Progenitor cell of endocrine pancreas (in vitro differentiated cells): Measurements from ENCODE around the gene PADI2. TPM values are rescaled to one million over a fixed set of nuclear protein-coding genes. Genes with fewer than 3 reads are reported as not detected.

Experiments used
- DNase-seq: peaks from one replicate; pipeline ENCODE4 v3.0.0; 2021; ENCODE audit warnings: low spot score; ENCODE audit not compliant: unreplicated experiment
- H3K27ac Mint-ChIP-seq: 2 replicates; pipeline ENCODE4 v1.8.0; 2021; ENCODE audit warnings: mild to moderate bottlenecking, moderate library complexity, mixed read lengths
- H3K27me3 Mint-ChIP-seq: 2 replicates; pipeline ENCODE4 v1.8.0; 2021; ENCODE audit warnings: mixed read lengths
- H3K36me3 Mint-ChIP-seq: 2 replicates; pipeline ENCODE4 v1.8.0; 2022; ENCODE audit warnings: mixed read lengths; ENCODE audit not compliant: insufficient read depth
- H3K4me1 Mint-ChIP-seq: 2 replicates; pipeline ENCODE4 v1.8.0; 2021; ENCODE audit warnings: low read depth, mixed read lengths
- H3K4me3 Mint-ChIP-seq: 2 replicates; pipeline ENCODE4 v1.8.0; 2021; ENCODE audit warnings: low read depth, mild to moderate bottlenecking, moderate library complexity, mixed read lengths
- H3K9me3 Mint-ChIP-seq: 2 replicates; pipeline ENCODE4 v1.8.0; 2021; ENCODE audit warnings: low read depth, mixed read lengths
- total RNA-seq: library from RNA; stranded (reverse); gene quantifications from 2 replicates; pipeline ENCODE4 v1.2.1, GENCODE V29; 2021
- TF ChIP-seq, protein P1 (sequence below): fragments of 200-600 bp; sonication (generic); IDR thresholded peaks from one replicate; pipeline ENCODE4 v1.5.0; 2021; ENCODE audit warnings: antibody characterized with exemption, mild to moderate bottlenecking; ENCODE audit not compliant: unreplicated experiment

Gene PADI2
- total RNA-seq, 1 donor from 2014 or later: 0.50 TPM

DNA sequence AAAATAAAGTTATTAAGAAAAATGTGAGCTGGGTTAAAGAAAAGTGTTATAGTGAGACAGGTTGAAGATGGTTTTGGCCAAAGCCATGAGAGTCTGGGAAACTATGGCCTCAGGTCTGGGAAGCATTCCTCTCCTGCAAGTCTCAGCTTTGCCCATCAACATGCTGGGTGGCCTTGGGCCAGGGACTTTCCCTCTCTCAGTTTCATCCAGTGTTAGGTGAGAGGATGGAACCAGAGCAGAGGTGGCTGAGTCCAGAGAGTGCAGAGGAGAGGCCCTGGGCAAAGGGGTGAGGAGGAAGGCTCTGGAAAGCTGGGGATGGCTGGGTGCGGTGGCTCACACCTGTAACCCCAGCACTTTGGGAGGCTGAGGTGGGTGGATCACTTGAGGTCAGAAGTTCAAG, 10.5 kb downstream of the PADI2 start:
- no peaks in the 10 kb centered on the region for H3K9me3 Mint-ChIP-seq
- TF ChIP-seq, protein P1, sequence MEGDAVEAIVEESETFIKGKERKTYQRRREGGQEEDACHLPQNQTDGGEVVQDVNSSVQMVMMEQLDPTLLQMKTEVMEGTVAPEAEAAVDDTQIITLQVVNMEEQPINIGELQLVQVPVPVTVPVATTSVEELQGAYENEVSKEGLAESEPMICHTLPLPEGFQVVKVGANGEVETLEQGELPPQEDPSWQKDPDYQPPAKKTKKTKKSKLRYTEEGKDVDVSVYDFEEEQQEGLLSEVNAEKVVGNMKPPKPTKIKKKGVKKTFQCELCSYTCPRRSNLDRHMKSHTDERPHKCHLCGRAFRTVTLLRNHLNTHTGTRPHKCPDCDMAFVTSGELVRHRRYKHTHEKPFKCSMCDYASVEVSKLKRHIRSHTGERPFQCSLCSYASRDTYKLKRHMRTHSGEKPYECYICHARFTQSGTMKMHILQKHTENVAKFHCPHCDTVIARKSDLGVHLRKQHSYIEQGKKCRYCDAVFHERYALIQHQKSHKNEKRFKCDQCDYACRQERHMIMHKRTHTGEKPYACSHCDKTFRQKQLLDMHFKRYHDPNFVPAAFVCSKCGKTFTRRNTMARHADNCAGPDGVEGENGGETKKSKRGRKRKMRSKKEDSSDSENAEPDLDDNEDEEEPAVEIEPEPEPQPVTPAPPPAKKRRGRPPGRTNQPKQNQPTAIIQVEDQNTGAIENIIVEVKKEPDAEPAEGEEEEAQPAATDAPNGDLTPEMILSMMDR: no peak
- no peaks in the 10 kb centered on the region for H3K36me3 Mint-ChIP-seq
- peaks cover 14% of the 10 kb centered on the region for H3K4me1 Mint-ChIP-seq
- no peak overlapping the region for H3K4me3 Mint-ChIP-seq
- H3K27me3 Mint-ChIP-seq: peaks cover 19% of the 10 kb centered on the region
- no peak for DNase-seq
- no peak overlapping the region for H3K27ac Mint-ChIP-seq

DNA sequence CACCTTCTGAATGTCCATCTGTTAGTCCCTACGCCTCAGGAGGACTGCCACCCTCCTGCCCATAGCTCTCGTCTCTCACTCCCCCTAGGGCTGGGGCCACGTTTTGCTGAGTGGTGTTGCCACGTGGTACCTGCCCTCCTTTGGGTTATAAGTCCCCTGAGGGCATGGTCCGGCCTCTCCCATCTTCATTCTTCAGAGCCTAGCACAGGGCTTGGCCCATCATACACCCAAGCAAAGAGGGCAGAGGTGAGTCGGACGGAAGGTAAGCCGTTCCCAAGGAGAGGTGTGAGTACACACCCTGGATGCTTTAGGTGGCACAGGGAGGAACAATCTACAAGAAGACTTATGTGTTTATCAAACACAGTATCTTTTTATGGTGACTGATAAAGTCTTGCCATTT, 10.9 kb downstream of the PADI2 start:
- Mint-ChIP-seq H3K9me3 (no peaks in the 10 kb centered on the region), H3K36me3 (no peaks in the 10 kb centered on the region), H3K27ac (no peak overlapping the region), H3K4me3 (no peak overlapping the region), H3K4me1 (peaks cover 14% of the 10 kb centered on the region), H3K27me3 (peaks cover 19% of the 10 kb centered on the region)
- no peak for DNase-seq
- TF ChIP-seq, protein P1: no peak

DNA sequence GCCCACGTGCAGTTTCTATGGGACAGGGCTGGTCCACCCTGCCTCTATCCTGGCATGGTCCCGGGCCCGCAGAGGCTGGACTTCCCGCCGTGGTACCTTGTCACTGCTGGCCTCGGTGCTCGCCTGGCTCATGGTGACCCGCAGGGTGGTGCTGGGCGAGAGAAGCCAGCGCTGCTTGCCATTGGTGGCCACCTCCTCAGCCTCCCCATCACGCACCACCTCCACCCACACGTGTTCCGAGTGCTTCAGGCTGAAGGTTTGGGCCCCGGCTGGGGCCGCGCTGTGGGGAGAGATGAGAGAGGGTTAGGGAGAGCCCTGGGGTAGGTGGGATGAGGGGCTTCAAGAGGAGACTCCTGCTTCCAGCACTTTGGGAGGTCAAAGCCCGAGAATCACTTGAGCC, 14.5 kb downstream of the PADI2 start:
- no peak overlapping the region for H3K4me3 Mint-ChIP-seq
- no peaks in the 10 kb centered on the region for H3K36me3 Mint-ChIP-seq
- H3K9me3 Mint-ChIP-seq: no peaks in the 10 kb centered on the region
- H3K27ac Mint-ChIP-seq: no peak overlapping the region
- H3K27me3 Mint-ChIP-seq: peaks cover 8% of the 10 kb centered on the region
- peaks cover 4% of the 10 kb centered on the region for H3K4me1 Mint-ChIP-seq
- TF ChIP-seq, protein P1: no peak
- DNase-seq: no peak

DNA sequence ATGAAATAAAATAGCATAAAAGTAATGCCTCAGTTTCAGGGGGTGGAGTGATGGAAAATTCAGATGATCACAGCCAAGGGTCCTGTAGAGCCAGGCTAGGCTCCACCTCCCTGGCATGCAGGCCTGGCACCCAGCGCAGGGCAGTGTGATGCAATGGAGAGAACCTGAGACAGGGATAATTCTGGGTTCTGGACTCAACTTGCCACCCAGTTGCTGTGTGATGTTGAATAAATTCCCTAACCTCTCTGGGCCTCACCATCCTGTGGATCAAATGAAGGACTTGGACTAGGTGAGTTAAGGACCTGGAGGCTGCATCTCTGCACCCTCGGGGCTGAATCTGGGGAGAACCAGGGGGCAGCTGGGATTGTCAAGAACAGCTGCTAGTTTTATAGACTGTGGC, 17.0 kb downstream of the PADI2 start:
- Mint-ChIP-seq H3K27ac (no peak overlapping the region), H3K4me1 (peaks cover 2% of the 10 kb centered on the region), H3K27me3 (peaks cover 8% of the 10 kb centered on the region), H3K9me3 (no peaks in the 10 kb centered on the region), H3K36me3 (no peaks in the 10 kb centered on the region), H3K4me3 (no peak overlapping the region)
- DNase-seq: no peak
- TF ChIP-seq, protein P1: no peak

DNA sequence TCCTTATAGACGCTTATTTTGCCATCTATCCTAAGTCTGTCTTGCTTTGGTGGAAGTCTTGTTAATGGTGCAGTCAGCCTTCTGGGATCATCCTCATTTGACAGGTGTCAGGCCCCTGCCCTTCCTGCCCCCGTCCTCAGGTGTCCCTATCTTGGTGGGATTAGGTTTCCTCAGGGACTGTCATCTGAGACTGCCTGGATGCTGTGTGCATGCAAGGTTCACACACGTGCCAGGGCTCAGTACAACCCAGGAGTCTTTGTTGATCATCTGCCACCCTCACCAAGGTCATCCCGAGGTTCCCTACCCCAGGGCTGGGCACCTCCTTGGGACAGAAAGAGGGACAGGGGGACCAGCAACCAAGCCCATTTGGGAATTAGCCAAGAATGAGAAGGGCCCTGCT, 18.0 kb downstream of the PADI2 start:
- TF ChIP-seq, protein P1: no peak
- Mint-ChIP-seq H3K4me3 (no peak overlapping the region), H3K9me3 (no peaks in the 10 kb centered on the region), H3K4me1 (peaks cover 2% of the 10 kb centered on the region), H3K27me3 (peaks cover 3% of the 10 kb centered on the region), H3K27ac (no peak overlapping the region), H3K36me3 (no peaks in the 10 kb centered on the region)
- no peak for DNase-seq
